NCI-H1105 treated with DMSO at 0.1 percent for 48 hours (cell line): ENCODE results near the gene SIPA1L3.

Experiments used
- DNase-seq: peaks from one replicate; lab custom pipeline; 2025; lab: John Stamatoyannopoulos, UW

Gene SIPA1L3

GRCh38 chr19:38239816-38240215 lies 332.8 kb downstream of the SIPA1L3 start:
- DNase-seq, result no peak

- no peak for DNase-seq
Measured at GRCh38 chr19:38243279-38243673, 336.3 kb downstream of the SIPA1L3 start.

- DNase-seq, result no peak
Measured at GRCh38 chr19:38245826-38246498, 339.0 kb downstream of the SIPA1L3 start.

GRCh38 chr19:38247126-38247525 lies 340.1 kb downstream of the SIPA1L3 start:
- no peak for DNase-seq

- no peak for DNase-seq
Measured at GRCh38 chr19:38247734-38248268, 340.8 kb downstream of the SIPA1L3 start.

- DNase-seq, result no peak
Measured at GRCh38 chr19:38248421-38248820, 341.4 kb downstream of the SIPA1L3 start.

GRCh38 chr19:38250428-38250820 lies 343.4 kb downstream of the SIPA1L3 start:
- DNase-seq, result no peak

GRCh38 chr19:38250821-38251563 lies 344.0 kb downstream of the SIPA1L3 start:
- no peak for DNase-seq

- no peak for DNase-seq
Measured at GRCh38 chr19:38251564-38252051, 344.6 kb downstream of the SIPA1L3 start.

- no peak for DNase-seq
Measured at GRCh38 chr19:38252385-38252784, 345.4 kb downstream of the SIPA1L3 start.

- DNase-seq, result no peak
Measured at GRCh38 chr19:38252941-38253691, 346.1 kb downstream of the SIPA1L3 start.

GRCh38 chr19:38253788-38254187 lies 346.8 kb downstream of the SIPA1L3 start:
- no peak for DNase-seq

- DNase-seq, result no peak
Measured at GRCh38 chr19:38255383-38256014, 348.5 kb downstream of the SIPA1L3 start.
